K562 (cell line): ENCODE data around the gene ARFGAP1. TPM values are rescaled to one million over a fixed set of nuclear protein-coding genes. Genes with fewer than 3 reads are reported as not detected.

Experiments
- ATAC-seq: fragments of 200-7000 bp; cut with Tn5 transposase; 3 replicates; pipeline ENCODE4 v1.9.1; 2020; ENCODE audit warnings: moderate library complexity
- BruUV-seq: library from RNA; stranded (reverse); fragments of 400-500 nt; replicated peaks from 2 replicates; lab custom pipeline; 2021; lab: Mats Ljungman, UMichigan
- CTCF ChIA-PET: fragments of 300-600 bp; formaldehyde crosslinking; extraction: SDS; loops from one replicate; lab custom pipeline; 2021; ENCODE audit warnings: low intra/inter-chr PET ratio; lab: Yijun Ruan, JAX
- POLR2A ChIA-PET: fragments of 300-600, 350-650 bp; sonication (Branson Sonifier 250); formaldehyde crosslinking; extraction: SDS; loops from one replicate; lab custom pipeline; 2021; ENCODE audit warnings: antibody characterized with exemption, inconsistent platforms; lab: Yijun Ruan, JAX
- DNase-seq, 4 experiments: peaks; one replicate each; pipeline versions ENCODE4 v3.0.0 to v3.0.0-alpha.2; 2011 to 2018; ENCODE audit warnings: low spot score in 3 of 4, mixed read lengths in 3 of 4; ENCODE audit errors: extremely low read depth in 1 of 4
- FAIRE-seq: peaks from 2 replicates; lab custom pipeline; 2011; peaks lifted over from hg19 to GRCh38; lab: Jason Lieb, UNC
- H2AFZ ChIP-seq: 2 replicates; pipeline ENCODE4 v1.6.0; 2011; ENCODE audit warnings: low read depth, low read length, control low read depth, inconsistent platforms
- H3K27ac ChIP-seq: fragments of 200-600 bp; 3 replicates; pipeline ENCODE4 v1.8.0; 2011; ENCODE audit warnings: low read depth, mild to moderate bottlenecking, control low read depth, inconsistent platforms, low read length, moderate library complexity, mixed read lengths; ENCODE audit errors: extremely low read depth
- H3K27me3 ChIP-seq, 2 experiments: fragments of 300-600 bp in 1 of 2; 2 replicates in 1 of 2; 3 replicates in 1 of 2; pipeline versions ENCODE4 v1.6.0 to v1.8.0; 2011; ENCODE audit warnings: inconsistent platforms in 2 of 2, low read length in 2 of 2, mild to moderate bottlenecking in 1 of 2, mixed read lengths in 1 of 2, moderate library complexity in 1 of 2; ENCODE audit not compliant: control insufficient read depth in 2 of 2, insufficient read depth in 2 of 2
- H3K36me3 ChIP-seq: fragments of 300-600 bp; 3 replicates; pipeline ENCODE4 v1.8.0; 2011; ENCODE audit warnings: mild to moderate bottlenecking, low read length, inconsistent platforms; ENCODE audit not compliant: control insufficient read depth, insufficient read depth
- H3K4me1 ChIP-seq, 2 experiments: fragments of 200-600 bp in 1 of 2; replicated peaks in 1 of 2; 2 replicates in 1 of 2; 3 replicates in 1 of 2; pipeline versions ENCODE4 v1.5.1 to v1.8.0; 2011; ENCODE audit warnings: inconsistent platforms in 2 of 2, low read length in 2 of 2, mild to moderate bottlenecking in 1 of 2, mixed read lengths in 1 of 2, moderate library complexity in 1 of 2; ENCODE audit not compliant: control insufficient read depth in 2 of 2, insufficient read depth in 2 of 2
- H3K4me2 ChIP-seq: 2 replicates; pipeline ENCODE4 v1.6.1; 2011; ENCODE audit warnings: low read length, control low read depth, inconsistent platforms, mixed read lengths; ENCODE audit not compliant: insufficient read depth
- H3K4me3 ChIP-seq: fragments of 200-600 bp; sonication (generic), shearing (Covaris generic); 2 replicates; pipeline ENCODE4 v1.5.1; 2016; ENCODE audit warnings: control low read depth, inconsistent platforms
- H3K79me2 ChIP-seq: fragments of 200-600 bp; 3 replicates; pipeline ENCODE4 v1.8.0; 2011; ENCODE audit warnings: low read length, inconsistent platforms; ENCODE audit not compliant: control insufficient read depth, insufficient read depth
- H3K9ac ChIP-seq, 2 experiments: 2 replicates each; pipeline versions ENCODE4 v1.6.0 to v1.6.1; 2011; ENCODE audit warnings: low read depth in 2 of 2, low read length in 2 of 2, control low read depth in 1 of 2, inconsistent platforms in 1 of 2, mild to moderate bottlenecking in 1 of 2, mixed read lengths in 1 of 2; ENCODE audit not compliant: insufficient read depth in 1 of 2
- H3K9me1 ChIP-seq: one replicate; pipeline ENCODE4 v1.6.0; 2011; ENCODE audit warnings: inconsistent platforms, mild to moderate bottlenecking, low read length, moderate library complexity; ENCODE audit not compliant: control insufficient read depth, insufficient read depth
- H3K9me3 ChIP-seq: replicated peaks from 2 replicates; pipeline ENCODE4 v1.5.1; 2011; ENCODE audit warnings: low read depth, low read length, inconsistent platforms; ENCODE audit not compliant: control insufficient read depth, insufficient read depth
- H4K20me1 ChIP-seq: replicated peaks from 2 replicates; pipeline ENCODE4 v1.6.1; 2011; ENCODE audit warnings: low read length, inconsistent platforms, mixed read lengths; ENCODE audit not compliant: control insufficient read depth, insufficient read depth
- ASH1L ChIP-seq: fragments of 450-650 bp; IDR thresholded peaks from 2 replicates; pipeline ENCODE4 v1.6.1; 2018; ENCODE audit warnings: borderline replicate concordance, mild to moderate bottlenecking, low read depth; ENCODE audit not compliant: partially characterized antibody
- BCOR ChIP-seq: fragments of 450-650 bp; IDR thresholded peaks from 2 replicates; pipeline ENCODE4 v1.6.1; 2016
- FOXO4 ChIP-seq: fragments of 450-650 bp; formaldehyde crosslinking; IDR thresholded peaks from 2 replicates; pipeline ENCODE4 v1.4.0; 2020; ENCODE audit warnings: mild to moderate bottlenecking, moderate library complexity
- HES1 ChIP-seq: fragments of 450-650 bp; IDR thresholded peaks from 2 replicates; pipeline ENCODE4 v1.6.1; 2016; ENCODE audit warnings: low read depth, mild to moderate bottlenecking, moderate library complexity
- L3MBTL2 ChIP-seq: fragments of 450-650 bp; IDR thresholded peaks from 2 replicates; pipeline ENCODE4 v1.6.1; 2016; ENCODE audit warnings: mild to moderate bottlenecking, moderate library complexity
- MYNN ChIP-seq, 2 experiments: sonication (generic); formaldehyde crosslinking in 1 of 2; IDR thresholded peaks; 2 replicates each; pipeline versions ENCODE4 v1.5.0 to v1.6.1; 2016 to 2020; ENCODE audit warnings: antibody characterized with exemption in 1 of 2, missing genetic modification reagents in 1 of 2
- NFE2 ChIP-seq: IDR thresholded peaks from 2 replicates; pipeline ENCODE4 v1.6.1; 2014; ENCODE audit warnings: antibody characterized with exemption, low read depth
- NONO ChIP-seq, 2 experiments: fragments of 200-400 bp in 1 of 2; fragments of 450-650 bp in 1 of 2; formaldehyde crosslinking in 1 of 2; IDR thresholded peaks; 2 replicates each; pipeline ENCODE4 v1.6.1; 2017; ENCODE audit warnings: low read depth in 2 of 2, mild to moderate bottlenecking in 2 of 2, moderate library complexity in 2 of 2, low read length in 1 of 2
- NR2C2 ChIP-seq, 2 experiments: fragments of 200-800 bp in 1 of 2; sonication (Bioruptor generic) in 1 of 2; sonication (generic) in 1 of 2; formaldehyde crosslinking in 1 of 2; IDR thresholded peaks; 2 replicates each; pipeline versions ENCODE4 v1.6.1 to v1.8.0; 2016 to 2022; ENCODE audit warnings: mild to moderate bottlenecking in 1 of 2, missing compliant biosample characterization in 1 of 2, missing genetic modification characterization in 1 of 2, missing genetic modification reagents in 1 of 2
- ZBTB7A ChIP-seq: IDR thresholded peaks from 2 replicates; pipeline ENCODE4 v1.6.1; 2011; ENCODE audit warnings: low read depth, mild to moderate bottlenecking, low read length, moderate library complexity, borderline replicate concordance; ENCODE audit not compliant: control insufficient read depth
- ZNF589 ChIP-seq: fragments of 200-800 bp; sonication (Bioruptor generic); IDR thresholded peaks from 2 replicates; pipeline ENCODE4 v1.6.1; 2016; ENCODE audit warnings: low read depth, missing genetic modification characterization, missing compliant biosample characterization
- ZNF592 ChIP-seq: fragments of 450-650 bp; IDR thresholded peaks from 2 replicates; pipeline ENCODE4 v1.6.1; 2017; ENCODE audit warnings: antibody characterized with exemption, mild to moderate bottlenecking
- WGBS: fragments of 100-300 bp; shearing (Covaris generic); methylation state at CpG from one replicate; pipeline ENCODE4 v1.1.6; 2016; ENCODE audit warnings: low coverage, mixed read lengths; ENCODE audit not compliant: insufficient coverage; ENCODE audit errors: missing lambda C conversion rate; 5-methylcytosine and 5-hydroxymethylcytosine counted together
- in situ Hi-C: fragments of 300-500 bp; cut with MboI; formaldehyde crosslinking; loops from 4 replicates; pipeline ENCODE4 v1.15.0; 2018; ENCODE audit warnings: inconsistent platforms, mixed read lengths
- intact Hi-C: fragments of 100-400 bp; cut with micrococcal nuclease; formaldehyde crosslinking; loops from 2 replicates; pipeline ENCODE4 v1.14.2; 2022
- polyA plus RNA-seq, 8 experiments: library from polyadenylated mRNA; depleted of rRNA in 4 of 8; stranded (reverse) in 5 of 8; unstranded in 3 of 8; fragments of >200 nt; fragmentation: Nextera tagmentation in 2 of 8; fragmentation: Illumina TruSeq in 1 of 8; extraction: Ambion mirVana in 2 of 8; extraction: Trizol in 1 of 8; gene quantifications; 2 replicates each; pipeline versions ENCODE4 v1.2.1 to v1.2.3, GENCODE V29; 2011 to 2014; ENCODE audit warnings: inconsistent platforms in 1 of 8, missing spikeins in 1 of 8
- total RNA-seq, 7 experiments: library from RNA; depleted of rRNA in 6 of 7; stranded (reverse); fragments of >200 nt in 6 of 7; fragmentation: Illumina TruSeq in 2 of 7; extraction: Trizol in 2 of 7; gene quantifications; 2 replicates each; pipeline versions ENCODE4 v1.2.1 to v1.2.3, GENCODE V29; 2011 to 2021; ENCODE audit warnings: low replicate concordance in 1 of 7
- TF ChIP-seq, protein P1 (sequence below): sonication (generic); formaldehyde crosslinking; IDR thresholded peaks from 2 replicates; pipeline ENCODE4 v1.9.0; 2022; ENCODE audit warnings: mild to moderate bottlenecking, missing genetic modification reagents

The ARFGAP1 gene
- total and polyA plus RNA-seq, 9 of the 15 experiments (the other 6 are each of a cell fraction or from before 2014, with no cell fraction given), result 0.53 to 102 (median 33.5) TPM

DNA sequence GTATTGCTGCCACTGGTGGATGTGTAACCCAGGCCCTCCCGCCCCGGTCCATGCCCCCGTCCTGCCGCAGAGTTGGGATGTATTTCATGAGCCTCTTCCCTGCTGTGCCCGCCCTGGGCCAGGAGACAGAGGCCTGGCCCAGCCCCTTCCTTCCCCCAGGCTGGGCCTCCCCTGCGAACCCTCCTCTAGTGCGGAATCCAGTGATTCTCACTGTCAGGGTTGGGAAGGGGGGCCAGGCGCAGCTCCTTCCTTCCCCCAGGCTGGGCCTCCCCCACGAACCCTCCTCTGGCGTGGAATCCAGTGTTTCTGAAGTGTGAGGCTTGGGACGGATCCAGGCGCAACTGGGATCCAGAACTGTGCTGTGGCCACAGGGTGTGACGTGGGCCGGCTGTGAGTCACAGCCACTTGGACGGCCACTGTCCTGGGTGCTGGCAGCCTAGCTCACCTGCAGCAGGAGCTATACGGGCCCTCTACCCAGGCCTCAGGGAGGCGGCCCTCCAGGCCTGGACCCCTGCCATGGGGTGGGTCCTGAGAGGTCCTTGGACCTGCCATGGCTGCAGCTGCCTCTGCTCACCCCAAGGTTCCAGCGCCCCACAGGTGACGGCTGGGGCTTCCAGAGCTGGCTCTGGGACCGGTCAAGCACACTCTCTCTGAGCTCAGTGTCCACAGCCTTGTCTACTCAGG, 48.7 kb downstream of the ARFGAP1 start:
- Histone ChIP-seq H3K36me3 (no peaks in the 10 kb centered on the region), H2AFZ (no peak overlapping the region), H3K27me3 (peaks cover 19 to 62% of the 10 kb centered on the region in 2 experiments; a peak in 4 of 5 replicates), H3K4me3 (no peak overlapping the region), H3K27ac (no peak overlapping the region), H3K9ac (no peak overlapping the region; a peak in 1 of 4 replicates), H3K4me1 (peaks cover 0 to 18% of the 10 kb centered on the region in 2 experiments; a peak in 1 of 5 replicates), H3K9me1 (no peaks in the 10 kb centered on the region), H3K4me2 (no peak overlapping the region), H3K9me3 (no peaks in the 10 kb centered on the region), H4K20me1 (no peaks in the 10 kb centered on the region), H3K79me2 (no peaks in the 10 kb centered on the region)
- intact Hi-C loops (no loop called here), in situ Hi-C loops (no loop called here)
- ChIA-PET CTCF (no interaction called here), POLR2A (interaction anchor here (1.5 kb wide), 1 partner anchor 13 kb away, joined by 4 read pairs; no protein-coding TSS in a partner anchor)
- under 1% methylated on average over 18 of the region's 20 CpGs for WGBS
- FAIRE-seq (no peak), ATAC-seq (peak; percentile 29; the same call in 2 of the 3 replicates), DNase-seq (no peak)
- BruUV-seq, result no TSS peak
- TF ChIP-seq FOXO4 (no peak), ZBTB7A (no peak), L3MBTL2 (no peak), ZNF592 (no peak), ZNF589 (CRISPR knock-in tag) (no peak), HES1 (no peak), NR2C2 (CRISPR knock-in tag; IDR thresholded peaks at IDR 0.05) (no peak), NR2C2 (tag; IDR thresholded peaks at IDR 0.05) (no peak), NFE2 (no peak), ASH1L (no peak), NONO (IDR thresholded peaks at IDR 0.05; ENCODE audit: low read depth in 2 of 2, low read length in 1 of 2) (no peak), BCOR (no peak), MYNN (IDR thresholded peaks at IDR 0.05) (no peak), MYNN (CRISPR knock-in tag; IDR thresholded peaks at IDR 0.05) (no peak)
- TF ChIP-seq, protein P1, sequence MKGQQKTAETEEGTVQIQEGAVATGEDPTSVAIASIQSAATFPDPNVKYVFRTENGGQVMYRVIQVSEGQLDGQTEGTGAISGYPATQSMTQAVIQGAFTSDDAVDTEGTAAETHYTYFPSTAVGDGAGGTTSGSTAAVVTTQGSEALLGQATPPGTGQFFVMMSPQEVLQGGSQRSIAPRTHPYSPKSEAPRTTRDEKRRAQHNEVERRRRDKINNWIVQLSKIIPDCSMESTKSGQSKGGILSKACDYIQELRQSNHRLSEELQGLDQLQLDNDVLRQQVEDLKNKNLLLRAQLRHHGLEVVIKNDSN (CRISPR knock-in tag), result no peak
